ENCODE results near the gene CD63.

- TF ChIP-seq CTCF (IDR thresholded peaks at IDR 0.05; ENCODE audit: low read depth, low read length), result no peak
- TF ChIP-seq MAX (IDR thresholded peaks at IDR 0.05; ENCODE audit: low read depth, low read length), result no peak
- no peak for TF ChIP-seq POLR2A (IDR thresholded peaks at IDR 0.05; ENCODE audit: extremely low read depth, insufficient read length)
- TF ChIP-seq MYC (IDR thresholded peaks at IDR 0.05; ENCODE audit: low read depth, low read length), result no peak
Observed at GRCh38 chr12:55711786-55712553, 16.8 kb downstream of the CD63 start.

Measured in NB4 (cell line).